HEK293T (cell line): ENCODE measurements around the gene KIAA1671.
A peak's percentile ranks its signal among the peaks of the same experiment; 100 is the strongest.

ENCODE experiments used
- CTCF ChIA-PET: fragments of 350-600 bp; formaldehyde crosslinking; extraction: SDS; loops from one replicate; lab custom pipeline; 2021; ENCODE audit warnings: antibody characterized with exemption, inconsistent platforms; lab: Yijun Ruan, JAX
- POLR2A ChIA-PET: fragments of 350-600 bp; formaldehyde crosslinking; extraction: SDS; loops from one replicate; lab custom pipeline; 2020; ENCODE audit warnings: antibody characterized with exemption, inconsistent platforms; lab: Yijun Ruan, JAX
- DNase-seq: peaks from one replicate; pipeline ENCODE4 v3.0.0; 2012; ENCODE audit warnings: mixed read lengths; ENCODE audit errors: extremely low spot score
- ARNT ChIP-seq: fragments of 450-650 bp; IDR thresholded peaks from 2 replicates; pipeline ENCODE4 v1.6.1; 2017; ENCODE audit warnings: mild to moderate bottlenecking
- BHLHE40 ChIP-seq: fragments of 450-650 bp; IDR thresholded peaks from 2 replicates; pipeline ENCODE4 v1.6.1; 2016; ENCODE audit warnings: mild to moderate bottlenecking, moderate library complexity, borderline replicate concordance
- CTBP1 ChIP-seq: fragments of 450-650 bp; IDR thresholded peaks from 2 replicates; pipeline ENCODE4 v1.6.1; 2016; ENCODE audit warnings: borderline replicate concordance
- ELF4 ChIP-seq: fragments of 450-650 bp; IDR thresholded peaks from 2 replicates; pipeline ENCODE4 v1.6.1; 2017; ENCODE audit warnings: antibody characterized with exemption
- FOXA1 ChIP-seq: fragments of 450-650 bp; IDR thresholded peaks from 2 replicates; pipeline ENCODE4 v1.6.1; 2016; ENCODE audit warnings: mild to moderate bottlenecking
- FOXK2 ChIP-seq: fragments of 450-650 bp; IDR thresholded peaks from 2 replicates; pipeline ENCODE4 v1.6.1; 2016; ENCODE audit warnings: mild to moderate bottlenecking
- FOXM1 ChIP-seq: fragments of 450-650 bp; IDR thresholded peaks from 2 replicates; pipeline ENCODE4 v1.6.1; 2017; ENCODE audit warnings: mild to moderate bottlenecking, borderline replicate concordance
- HDGF ChIP-seq: fragments of 450-650 bp; IDR thresholded peaks from 2 replicates; pipeline ENCODE4 v1.6.1; 2017; ENCODE audit warnings: antibody characterized with exemption, borderline replicate concordance
- L3MBTL2 ChIP-seq: fragments of 450-650 bp; conservative IDR thresholded peaks from 2 replicates; pipeline ENCODE4 v1.6.1; 2016; ENCODE audit warnings: mild to moderate bottlenecking
- LEF1 ChIP-seq: fragments of 450-650 bp; IDR thresholded peaks from 2 replicates; pipeline ENCODE4 v1.6.1; 2017; ENCODE audit warnings: mild to moderate bottlenecking, borderline replicate concordance
- NFRKB ChIP-seq: fragments of 450-650 bp; IDR thresholded peaks from 2 replicates; pipeline ENCODE4 v1.6.1; 2016; ENCODE audit warnings: mild to moderate bottlenecking, moderate library complexity
- PKNOX1 ChIP-seq: fragments of 450-650 bp; IDR thresholded peaks from 2 replicates; pipeline ENCODE4 v1.6.1; 2016
- SP1 ChIP-seq: fragments of 450-650 bp; IDR thresholded peaks from 2 replicates; pipeline ENCODE4 v1.6.1; 2017
- SUZ12 ChIP-seq: fragments of 450-650 bp; IDR thresholded peaks from 2 replicates; pipeline ENCODE4 v1.6.1; 2016; ENCODE audit warnings: mild to moderate bottlenecking
- TARDBP ChIP-seq: fragments of 450-650 bp; IDR thresholded peaks from 2 replicates; pipeline ENCODE4 v1.6.1; 2016
- ZNF384 ChIP-seq: fragments of 450-650 bp; IDR thresholded peaks from 2 replicates; pipeline ENCODE4 v1.6.1; 2016

KIAA1671 gene

DNA sequence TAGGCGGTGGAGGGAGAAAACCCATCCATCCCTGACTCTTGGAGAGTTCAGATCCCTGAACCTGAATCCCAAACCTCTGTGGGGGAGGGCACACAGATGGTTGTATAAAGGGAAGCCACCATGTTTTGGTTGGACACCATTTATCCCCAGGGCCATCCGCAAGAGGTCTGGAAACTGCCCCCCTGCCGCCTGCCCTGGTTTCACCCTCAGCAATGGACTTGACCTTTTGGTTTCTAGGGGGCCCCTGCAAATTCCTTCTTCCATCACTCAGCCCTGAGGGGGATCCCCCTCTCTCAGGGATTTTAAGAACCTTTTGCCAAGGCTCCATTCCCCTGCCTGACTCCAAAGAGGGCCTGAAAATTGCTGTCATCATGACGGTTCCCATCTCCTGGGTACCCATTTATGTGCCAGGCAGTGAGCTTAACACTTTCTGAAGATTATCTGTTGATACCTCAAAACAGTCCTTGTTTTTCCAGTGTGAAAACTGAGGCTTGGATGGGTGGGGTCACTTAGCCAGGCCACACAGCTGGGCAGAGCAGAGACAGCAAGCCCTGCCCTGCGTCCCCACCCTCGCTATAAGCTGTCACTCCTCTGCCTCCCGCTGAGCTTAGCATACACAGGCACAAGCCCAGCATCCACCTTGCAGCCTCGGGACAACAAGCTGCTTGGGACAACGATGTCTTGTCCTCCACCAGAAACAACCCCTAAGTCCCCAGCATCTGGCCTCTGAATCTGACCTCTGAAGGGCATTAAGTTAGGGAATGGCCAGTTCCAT lies 213.9 kb downstream of the KIAA1671 start:
- TF ChIP-seq HDGF (no peak), NFRKB (no peak), PKNOX1 (peak; percentile 11; the same call in 1 of the 2 replicates)
- no peak for DNase-seq
- ChIA-PET CTCF (no interaction called here), POLR2A (interaction anchor here (1.2 kb wide), 1 partner anchor 56 kb away, joined by 3 read pairs; no protein-coding TSS in a partner anchor)

- no peak for DNase-seq
- ChIA-PET POLR2A (interaction anchor here (1.2 kb wide), 1 partner anchor 56 kb away, joined by 3 read pairs; no protein-coding TSS in a partner anchor), CTCF (interaction anchor here (0.6 kb wide), 1 partner anchor 57 kb away, joined by 3 read pairs; no protein-coding TSS in a partner anchor)
- TF ChIP-seq PKNOX1 (no peak), FOXM1 (no peak), FOXK2 (no peak), L3MBTL2 (no peak), FOXA1 (no peak), CTBP1 (no peak), TARDBP (no peak), ZNF384 (no peak), SP1 (no peak), LEF1 (no peak), NFRKB (no peak), ARNT (no peak), BHLHE40 (no peak), ELF4 (no peak), HDGF (no peak)
These were observed 214.6 kb downstream of the KIAA1671 start for GRCh38 chr22:25167082-25167481.

DNA sequence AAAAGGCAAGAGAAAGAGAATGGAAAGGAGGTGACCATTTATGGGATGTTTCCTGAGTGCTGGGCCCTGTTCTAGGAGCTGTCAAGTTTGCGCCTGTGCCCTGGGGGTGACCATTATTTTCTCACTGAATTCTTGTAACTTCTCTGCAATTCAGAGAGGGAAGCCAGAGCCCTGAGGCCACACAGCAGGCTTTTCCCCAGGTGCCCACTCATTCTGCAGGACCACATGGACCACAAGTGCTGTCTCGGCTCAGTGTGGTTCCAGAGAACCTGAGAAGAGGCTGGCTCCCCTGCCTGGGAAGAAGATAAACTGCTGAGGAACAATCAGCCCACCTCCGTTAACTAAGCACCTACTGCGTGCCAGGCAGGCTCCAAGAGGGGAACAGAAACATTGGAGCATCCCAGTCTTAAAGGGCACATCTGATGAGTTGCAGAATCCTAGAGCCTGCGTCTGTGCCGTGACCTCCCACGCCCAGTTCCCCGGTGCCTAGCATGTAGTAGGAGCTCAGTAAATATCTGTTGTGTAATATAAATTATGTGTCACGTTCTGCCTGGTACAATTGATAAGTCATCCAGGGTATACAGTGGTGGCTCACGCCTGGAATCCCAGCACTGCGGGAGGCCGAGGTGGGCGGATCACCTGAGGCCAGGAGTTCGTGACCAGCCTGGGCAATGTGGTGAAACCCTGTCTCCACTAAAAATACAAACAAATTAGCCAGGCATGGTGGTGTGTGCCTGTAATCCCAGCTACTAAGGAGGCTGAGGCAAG lies 215.5 kb downstream of the KIAA1671 start:
- ChIA-PET POLR2A (no interaction called here), CTCF (no interaction called here)
- no peak for DNase-seq
- TF ChIP-seq FOXM1 (no peak), NFRKB (no peak), BHLHE40 (no peak), ELF4 (no peak), HDGF (no peak), SUZ12 (no peak), ZNF384 (no peak), CTBP1 (no peak)

- POLR2A ChIA-PET = no interaction called here
- TF ChIP-seq FOXM1 = no peak
- CTCF ChIA-PET = no interaction called here
- no peak for DNase-seq
These were observed 216.9 kb downstream of the KIAA1671 start for GRCh38 chr22:25169278-25170031.

DNA sequence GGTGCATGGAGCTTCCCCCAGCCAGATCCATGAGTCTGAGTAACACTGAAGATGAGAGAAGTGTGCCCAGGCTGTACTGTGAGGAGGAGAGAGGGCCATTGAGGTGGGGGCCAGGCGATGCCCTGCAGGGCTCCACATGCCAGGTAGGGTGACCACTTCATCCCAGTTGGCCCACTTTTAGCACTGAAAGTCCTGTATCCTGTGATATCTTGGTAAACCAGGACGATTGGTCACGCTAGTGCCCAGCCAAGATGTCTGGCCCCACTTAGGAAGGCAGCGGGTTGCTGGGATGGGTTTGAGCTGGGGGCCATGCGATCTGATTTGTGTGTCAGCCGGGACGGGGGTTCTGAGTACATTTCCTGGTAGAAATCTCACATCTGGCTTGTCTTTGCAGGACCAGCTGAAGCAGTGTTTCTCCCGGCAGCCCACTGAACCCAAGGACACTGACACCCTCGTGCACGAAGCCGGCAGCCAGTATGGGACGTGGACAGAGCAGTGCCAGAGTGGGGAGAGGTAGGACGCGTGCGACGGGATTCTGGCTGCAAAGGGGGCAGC lies 218.0 kb downstream of the KIAA1671 start:
- ChIA-PET CTCF (no interaction called here), POLR2A (no interaction called here)
- TF ChIP-seq FOXA1 (no peak), PKNOX1 (no peak), CTBP1 (no peak), BHLHE40 (no peak), FOXK2 (no peak), FOXM1 (no peak), ELF4 (no peak), NFRKB (no peak), LEF1 (no peak), L3MBTL2 (no peak), SP1 (no peak), TARDBP (no peak), ZNF384 (no peak), ARNT (no peak), HDGF (no peak), SUZ12 (no peak)
- DNase-seq = no peak
